GM21528 (cell line): ENCODE data around the gene MED13.
"Not testable (repeated sequence)": the region's sequence is repeated elsewhere in the genome, so short reads cannot be mapped to it uniquely, and the experiment has no call there.

ENCODE experiments used
- ATAC-seq: cut with Tn5 transposase; IDR thresholded peaks from one replicate; pipeline ENCODE4 v1.9.1; 2021; ENCODE audit warnings: mild to moderate bottlenecking, moderate library complexity; ENCODE audit not compliant: unreplicated experiment, low FRiP score

MED13 gene

DNA sequence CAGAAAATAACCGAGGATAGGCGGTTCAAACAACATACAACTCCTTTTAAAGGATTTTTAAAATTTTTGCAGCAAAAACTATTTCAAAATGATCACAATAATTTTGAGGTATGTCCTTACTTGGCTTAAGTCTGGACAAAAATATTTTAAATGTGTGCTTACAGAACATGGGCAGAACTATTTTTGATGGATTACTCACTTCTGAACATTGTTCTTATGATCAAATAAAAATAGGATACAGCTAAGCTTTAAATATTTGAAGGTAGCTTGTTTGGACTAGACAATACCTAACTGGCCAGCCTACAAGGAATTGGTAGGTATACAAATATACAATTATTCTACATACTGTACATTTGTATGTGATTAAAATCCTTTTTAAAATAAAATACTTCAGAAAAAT, 123.0 kb downstream of the MED13 start:
- ATAC-seq, result no peak

DNA sequence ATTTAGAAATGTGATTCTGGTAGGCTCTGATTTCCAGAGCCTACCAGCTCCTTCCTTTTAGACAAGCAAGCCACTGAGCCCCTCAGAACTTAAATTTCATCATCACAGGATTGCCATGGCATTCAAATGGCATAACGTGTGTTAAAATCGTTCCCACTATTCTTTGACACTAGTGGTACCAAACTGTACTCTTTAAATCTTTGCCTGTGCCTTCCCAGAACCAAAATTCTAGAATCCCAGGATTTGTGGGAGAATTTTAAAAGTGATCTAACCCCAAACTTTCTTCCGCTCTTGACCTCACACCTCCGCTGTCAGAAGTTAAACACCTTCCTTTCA, 137.0 kb downstream of the MED13 start:
- ATAC-seq, result peak; percentile 13

GRCh38 chr17:61927208-61928100, 137.6 kb downstream of the MED13 start, which contains the start of gene INTS2:
Gene INTS2, minus strand, starts transcription at chr17:61927982. Its CDS starts 1,338 bp downstream, at chr17:61926644.
- peak; percentile 77 for ATAC-seq

DNA sequence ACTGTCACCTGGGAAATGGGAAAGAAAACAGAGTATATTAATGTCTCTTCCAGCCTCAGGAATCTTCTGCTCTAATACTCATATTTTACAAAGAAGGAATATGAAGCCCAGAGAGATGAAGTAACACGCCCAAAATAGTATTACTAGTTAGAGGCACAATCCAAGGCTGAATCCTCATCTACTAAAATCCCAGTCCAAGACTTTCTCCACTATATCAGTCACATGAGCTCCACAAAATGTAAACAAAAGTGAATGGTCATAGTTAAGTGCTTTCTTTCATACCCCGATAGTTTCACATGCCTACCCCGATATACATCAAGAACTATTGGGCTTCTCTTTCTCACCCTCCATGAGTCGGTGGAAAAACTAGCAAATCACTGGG, 138.3 kb downstream of the MED13 start:
- ATAC-seq, result no peak

DNA sequence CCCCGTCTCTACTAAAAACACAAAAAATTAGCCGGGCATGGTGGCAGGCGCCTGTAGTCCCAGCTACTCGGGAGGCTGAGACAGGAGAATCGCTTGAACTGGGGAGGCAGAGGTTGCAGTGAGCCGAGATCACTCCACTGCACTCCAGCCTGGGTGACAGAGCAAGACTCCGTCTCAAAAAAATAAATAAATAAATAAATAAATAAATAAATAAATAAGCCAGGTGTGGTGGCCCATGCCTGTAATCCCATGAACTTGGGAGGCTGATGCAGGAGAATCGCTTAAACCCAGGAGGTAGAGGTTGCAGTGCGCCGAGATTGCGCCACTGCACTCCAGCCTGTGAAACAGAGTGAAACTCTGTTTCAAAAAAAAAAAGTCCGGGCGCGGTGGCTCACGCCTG, 149.9 kb downstream of the MED13 start:
- ATAC-seq, result not testable (repeated sequence)

DNA sequence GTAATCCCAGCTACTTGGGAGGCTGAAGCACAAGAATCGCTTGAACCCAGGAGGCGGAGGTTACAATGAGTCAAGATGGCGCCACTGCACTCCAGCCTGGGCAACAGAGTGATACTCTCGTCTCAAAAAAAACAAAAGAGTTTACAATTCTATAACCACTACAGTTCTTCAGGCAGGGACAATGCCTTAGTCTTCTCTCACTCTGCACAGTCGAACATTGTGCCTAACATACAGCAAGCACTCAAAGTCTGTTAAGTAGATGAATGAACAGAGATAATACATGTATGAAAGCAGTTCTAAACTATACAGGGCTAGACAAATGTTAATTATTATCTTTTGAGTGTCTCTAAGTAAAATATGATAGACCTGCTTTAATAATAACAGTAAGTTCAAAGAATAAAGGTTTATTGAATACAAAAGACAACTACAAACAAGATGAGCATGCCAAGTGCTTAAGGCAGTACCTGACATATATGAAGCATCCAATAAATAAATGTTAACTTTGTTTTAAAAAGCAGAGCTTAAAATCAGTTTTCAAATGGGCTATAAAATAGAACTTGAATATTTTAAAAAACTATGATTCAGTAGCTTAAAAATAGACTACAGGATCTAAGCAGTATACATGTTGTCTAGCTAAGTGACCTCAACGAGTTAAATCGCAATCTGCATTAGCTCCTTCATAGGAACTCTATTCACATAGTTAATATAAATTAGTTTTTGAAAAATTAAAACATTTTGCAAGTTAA, 156.6 kb downstream of the MED13 start:
- ATAC-seq, result no peak

- no peak for ATAC-seq
Observed at GRCh38 chr17:61907361-61907760, 157.7 kb downstream of the MED13 start.

DNA sequence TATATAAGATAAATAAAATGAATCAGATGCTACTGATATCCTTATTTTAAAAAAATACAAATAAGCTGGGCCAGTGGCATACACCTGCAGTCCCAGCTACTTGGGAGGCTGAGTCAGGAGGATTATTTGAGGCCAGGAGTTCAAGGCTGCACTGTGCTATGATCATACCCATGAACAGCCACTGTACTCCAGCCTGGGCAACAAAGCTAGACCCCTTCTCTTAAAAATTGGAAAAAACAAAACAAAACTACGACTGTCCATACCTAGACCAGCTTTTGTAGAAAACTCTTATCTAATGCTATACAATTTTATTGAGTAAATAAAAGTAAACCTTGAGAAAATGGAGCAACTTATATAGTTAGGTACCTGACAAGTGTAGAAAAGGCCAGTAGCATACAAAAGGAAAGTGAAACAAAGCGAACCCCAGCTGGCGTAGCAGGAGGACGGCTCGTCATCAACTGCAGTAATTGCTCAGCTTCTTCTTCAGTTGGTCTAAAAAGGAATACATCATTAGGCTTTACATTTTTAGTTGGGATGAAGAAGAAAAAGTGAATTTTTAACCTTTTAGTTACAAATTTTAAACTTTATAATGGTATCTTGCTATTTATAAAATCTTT, 160.9 kb downstream of the MED13 start:
- peak; percentile 87 for ATAC-seq

GRCh38 chr17:61903251-61903650, 161.8 kb downstream of the MED13 start:
- no peak for ATAC-seq

DNA sequence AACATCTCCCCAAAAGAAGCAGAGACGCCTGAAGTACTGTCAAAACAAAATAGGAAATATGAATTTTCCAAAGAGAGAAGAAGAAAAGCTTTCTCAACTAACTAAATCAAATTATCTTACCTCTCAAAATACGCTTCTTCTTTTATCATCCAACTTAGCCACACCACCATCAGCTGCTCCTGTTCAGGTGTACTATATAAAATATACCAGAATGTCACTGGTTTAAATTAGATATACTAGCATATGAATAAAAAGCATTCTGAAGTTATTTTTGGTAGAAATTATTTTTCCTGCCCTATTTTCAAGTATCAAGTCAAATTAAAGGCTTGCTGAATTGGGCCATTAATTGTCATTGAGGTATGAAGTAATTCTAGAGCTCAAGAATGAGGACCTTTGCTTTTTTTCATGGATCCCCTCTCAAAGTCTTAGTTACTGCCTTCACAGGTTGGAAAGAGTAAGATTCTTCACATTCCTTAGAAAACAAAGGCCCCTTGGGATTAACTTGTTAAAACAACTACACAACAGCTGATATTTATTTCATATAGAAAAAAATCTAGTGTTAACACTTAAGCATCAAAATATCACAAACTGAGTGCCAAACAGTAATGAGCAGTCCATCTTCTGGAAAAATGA, 167.4 kb downstream of the MED13 start:
- ATAC-seq, result no peak

DNA sequence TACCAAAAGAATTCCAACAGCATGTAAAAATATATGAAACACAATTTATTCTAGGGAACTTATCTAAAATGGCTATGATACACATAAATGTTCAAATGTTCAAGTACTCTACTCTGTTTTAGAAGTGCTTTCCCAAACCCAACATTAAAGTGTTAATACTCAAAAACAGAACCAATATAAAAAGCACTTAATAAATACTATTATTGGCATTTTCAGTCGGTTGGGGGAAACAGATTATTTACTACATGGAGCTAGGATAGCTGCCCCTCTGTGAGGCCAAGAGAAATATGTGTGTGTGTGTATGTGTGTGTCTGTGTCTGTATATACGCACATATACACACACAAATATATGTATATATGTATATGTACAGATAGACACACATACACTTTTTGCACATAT, 169.7 kb downstream of the MED13 start:
- ATAC-seq, result no peak

GRCh38 chr17:61894310-61894709, 170.8 kb downstream of the MED13 start:
- ATAC-seq, result not testable (repeated sequence)
